MCF 10A (cell line): Measurements from ENCODE around the gene EDN2. TPM values are rescaled to one million over a fixed set of nuclear protein-coding genes. Genes with fewer than 3 reads are reported as not detected.

Source experiments
- BruUV-seq: library from RNA; stranded (reverse); fragments of 400-500 nt; replicated peaks from 2 replicates; lab custom pipeline; 2021; lab: Mats Ljungman, UMichigan
- CTCF ChIA-PET: fragments of 300-600 bp; sonication (Branson Sonifier 250); formaldehyde crosslinking; extraction: SDS; loops from one replicate; lab custom pipeline; 2021; ENCODE audit warnings: antibody characterized with exemption, inconsistent platforms; lab: Yijun Ruan, JAX
- POLR2A ChIA-PET: fragments of 300-600, 350-650 bp; sonication (Branson Sonifier 250); formaldehyde crosslinking; extraction: SDS; loops from one replicate; lab custom pipeline; 2020; ENCODE audit warnings: antibody characterized with exemption, inconsistent platforms; lab: Yijun Ruan, JAX
- DNase-seq: peaks from one replicate; pipeline ENCODE4 v3.0.0-alpha.2; 2018; ENCODE audit not compliant: unreplicated experiment
- H3K27ac Mint-ChIP-seq: one replicate; pipeline ENCODE4 v1.8.0; 2022; ENCODE audit warnings: mild to moderate bottlenecking, low read depth, mixed read lengths; ENCODE audit not compliant: unreplicated experiment
- H3K27me3 Mint-ChIP-seq: one replicate; pipeline ENCODE4 v1.8.0; 2022; ENCODE audit warnings: mixed read lengths; ENCODE audit not compliant: insufficient read depth, unreplicated experiment
- H3K36me3 Mint-ChIP-seq: one replicate; pipeline ENCODE4 v1.8.0; 2022; ENCODE audit warnings: mild to moderate bottlenecking, moderate library complexity, mixed read lengths; ENCODE audit not compliant: insufficient read depth, unreplicated experiment
- H3K4me1 Mint-ChIP-seq: one replicate; pipeline ENCODE4 v1.8.0; 2022; ENCODE audit warnings: mixed read lengths; ENCODE audit not compliant: insufficient read depth, unreplicated experiment
- H3K4me3 Mint-ChIP-seq: one replicate; pipeline ENCODE4 v1.8.0; 2022; ENCODE audit warnings: mild to moderate bottlenecking, moderate library complexity, mixed read lengths; ENCODE audit not compliant: unreplicated experiment
- H3K9me3 Mint-ChIP-seq: one replicate; pipeline ENCODE4 v1.8.0; 2022; ENCODE audit warnings: mixed read lengths; ENCODE audit not compliant: unreplicated experiment
- intact Hi-C: fragments of 100-400 bp; cut with micrococcal nuclease; formaldehyde crosslinking; loops from 2 replicates; pipeline ENCODE4 v1.14.1; 2022
- total RNA-seq: library from RNA; stranded (reverse); gene quantifications from 2 replicates; pipeline ENCODE4 v1.2.3, GENCODE V29; 2022
- TF ChIP-seq, protein P1 (sequence below): fragments of 200-600 bp; IDR thresholded peaks from one replicate; pipeline ENCODE4 v1.8.0; 2022; ENCODE audit warnings: antibody characterized with exemption, mild to moderate bottlenecking; ENCODE audit not compliant: unreplicated experiment

Gene EDN2
- total RNA-seq, 1 experiment from 2014 or later = 0.58 TPM

DNA sequence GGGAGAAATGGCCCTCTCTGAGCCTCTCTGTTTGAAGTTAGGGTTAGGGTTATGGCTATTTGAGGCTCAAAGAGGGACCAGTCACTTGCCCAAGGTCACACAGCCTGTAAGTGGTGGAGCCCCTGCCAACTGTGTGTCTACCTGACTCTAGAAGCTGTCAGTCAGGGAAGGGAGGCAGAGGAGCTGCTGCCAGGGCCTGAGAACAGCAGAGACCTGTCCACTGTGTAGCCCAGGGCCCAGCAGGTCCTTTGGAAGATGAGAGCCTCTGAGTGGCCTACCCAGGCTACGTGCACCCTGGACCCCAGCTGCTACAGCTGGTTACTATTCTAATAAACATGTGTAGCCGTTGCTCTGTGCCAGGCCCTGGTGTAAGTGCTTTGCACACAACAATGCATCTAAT lies 15.1 kb upstream of the EDN2 start:
- TF ChIP-seq, protein P1, sequence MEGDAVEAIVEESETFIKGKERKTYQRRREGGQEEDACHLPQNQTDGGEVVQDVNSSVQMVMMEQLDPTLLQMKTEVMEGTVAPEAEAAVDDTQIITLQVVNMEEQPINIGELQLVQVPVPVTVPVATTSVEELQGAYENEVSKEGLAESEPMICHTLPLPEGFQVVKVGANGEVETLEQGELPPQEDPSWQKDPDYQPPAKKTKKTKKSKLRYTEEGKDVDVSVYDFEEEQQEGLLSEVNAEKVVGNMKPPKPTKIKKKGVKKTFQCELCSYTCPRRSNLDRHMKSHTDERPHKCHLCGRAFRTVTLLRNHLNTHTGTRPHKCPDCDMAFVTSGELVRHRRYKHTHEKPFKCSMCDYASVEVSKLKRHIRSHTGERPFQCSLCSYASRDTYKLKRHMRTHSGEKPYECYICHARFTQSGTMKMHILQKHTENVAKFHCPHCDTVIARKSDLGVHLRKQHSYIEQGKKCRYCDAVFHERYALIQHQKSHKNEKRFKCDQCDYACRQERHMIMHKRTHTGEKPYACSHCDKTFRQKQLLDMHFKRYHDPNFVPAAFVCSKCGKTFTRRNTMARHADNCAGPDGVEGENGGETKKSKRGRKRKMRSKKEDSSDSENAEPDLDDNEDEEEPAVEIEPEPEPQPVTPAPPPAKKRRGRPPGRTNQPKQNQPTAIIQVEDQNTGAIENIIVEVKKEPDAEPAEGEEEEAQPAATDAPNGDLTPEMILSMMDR = no peak
- ChIA-PET CTCF (interaction anchor here (0.8 to 1.9 kb wide), 9 partner anchors 8 to 243 kb away, joined by 3 to 18 read pairs (median 6); partner anchors contain the start of gene EDN2), POLR2A (interaction anchor here (0.6 to 10.0 kb wide), 5 partner anchors 16 to 599 kb away, joined by 3 to 87 read pairs (median 5); partner anchors contain the start of gene EDN2)
- Mint-ChIP-seq H3K27ac (no peak overlapping the region), H3K4me1 (peaks cover 57% of the 10 kb centered on the region), H3K36me3 (peaks cover 6% of the 10 kb centered on the region), H3K4me3 (no peak overlapping the region), H3K27me3 (no peaks in the 10 kb centered on the region), H3K9me3 (no peaks in the 10 kb centered on the region)
- no peak for DNase-seq
- BruUV-seq = no TSS peak
- intact Hi-C loops = loop anchor here (10.0 kb wide), 1 partner anchor 1185 kb away; the partner anchor contains the start of gene YBX1

DNA sequence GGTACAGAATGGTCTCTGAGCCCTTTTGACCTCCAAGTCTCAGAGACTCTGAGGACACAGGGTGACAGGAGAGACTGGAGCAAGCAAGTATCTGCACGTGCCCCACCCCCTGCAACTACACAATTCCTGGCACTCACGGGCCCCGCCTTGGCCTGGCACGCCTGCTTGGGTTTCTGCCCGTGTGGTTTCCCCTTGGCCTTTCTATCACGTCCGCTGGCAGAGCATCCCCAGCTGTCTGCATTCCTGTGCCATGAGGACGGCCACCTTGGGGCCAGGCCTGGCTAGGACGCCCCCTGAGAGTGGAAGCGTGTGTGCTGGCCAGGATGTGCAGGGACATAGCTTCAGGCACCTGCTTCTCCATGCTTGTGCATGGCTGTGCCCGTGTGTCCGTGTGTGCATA lies 14.3 kb upstream of the EDN2 start:
- peak overlapping the region; percentile 86 for H3K27ac Mint-ChIP-seq
- BruUV-seq = no TSS peak
- H3K9me3 Mint-ChIP-seq = no peaks in the 10 kb centered on the region
- H3K36me3 Mint-ChIP-seq = peaks cover 3% of the 10 kb centered on the region
- no peaks in the 10 kb centered on the region for H3K27me3 Mint-ChIP-seq
- TF ChIP-seq, protein P1 = no peak
- DNase-seq = peak; percentile 92
- intact Hi-C loops = loop anchor here (10.0 kb wide), 1 partner anchor 1186 kb away; the partner anchor contains the start of gene YBX1
- POLR2A ChIA-PET = interaction anchor here (0.7 to 10.0 kb wide), 5 partner anchors 16 to 48 kb away, joined by 3 to 87 read pairs (median 5); partner anchors contain the start of gene EDN2
- H3K4me3 Mint-ChIP-seq = peak overlapping the region; percentile 24
- CTCF ChIA-PET = interaction anchor here (0.5 to 1.9 kb wide), 9 partner anchors 11 to 730 kb away, joined by 3 to 18 read pairs (median 3); partner anchors contain the start of gene EDN2
- peaks cover 51% of the 10 kb centered on the region for H3K4me1 Mint-ChIP-seq

- no peaks in the 10 kb centered on the region for H3K9me3 Mint-ChIP-seq
- DNase-seq = peak; percentile 56
- POLR2A ChIA-PET = interaction anchor here (0.6 to 10.0 kb wide), 4 partner anchors 15 to 37 kb away, joined by 4 to 87 read pairs (median 6); partner anchors contain the start of gene EDN2
- no peaks in the 10 kb centered on the region for H3K27me3 Mint-ChIP-seq
- H3K4me1 Mint-ChIP-seq = peaks cover 49% of the 10 kb centered on the region
- H3K4me3 Mint-ChIP-seq = peak overlapping the region; percentile 24
- no TSS peak for BruUV-seq
- CTCF ChIA-PET = interaction anchor here (0.9 to 1.9 kb wide), 6 partner anchors 14 to 79 kb away, joined by 3 to 18 read pairs (median 4); partner anchors contain the start of gene EDN2
- H3K27ac Mint-ChIP-seq = peak overlapping the region; percentile 86
- TF ChIP-seq, protein P1 = no peak
- intact Hi-C loops = loop anchor here (10.0 kb wide), 1 partner anchor 1186 kb away; the partner anchor contains the start of gene YBX1
- H3K36me3 Mint-ChIP-seq = no peaks in the 10 kb centered on the region
Observed at GRCh38 chr1:41498391-41498790, 13.9 kb upstream of the EDN2 start.

DNA sequence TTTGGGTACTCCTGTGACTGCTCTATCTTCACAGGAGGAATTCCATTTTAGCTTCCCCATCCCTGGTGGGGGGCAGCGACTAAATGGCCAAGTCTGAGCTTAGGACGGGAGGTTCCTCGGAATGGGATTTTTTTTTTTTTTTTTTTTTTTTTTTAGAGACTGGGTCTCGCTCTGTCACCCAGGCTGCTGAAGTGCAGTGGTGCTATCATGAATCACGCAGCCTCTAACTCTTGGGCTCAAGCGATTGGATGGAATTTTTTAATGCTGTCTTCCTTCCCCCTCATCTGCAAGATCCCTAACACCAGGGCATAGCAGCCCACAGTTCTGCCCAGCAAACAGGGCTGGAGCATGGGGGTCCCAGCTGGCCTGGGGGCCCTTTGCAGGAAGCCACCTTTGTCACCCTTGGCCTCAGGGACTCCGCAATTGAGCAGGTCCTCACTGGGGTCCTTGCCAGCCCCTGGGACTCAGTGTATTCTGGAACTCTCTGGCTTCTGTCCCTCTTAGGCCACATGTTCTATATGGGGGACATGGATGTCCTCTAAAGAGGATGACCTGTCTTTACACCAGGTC lies 13.1 kb upstream of the EDN2 start:
- intact Hi-C loops = loop anchor here (10.0 kb wide), 1 partner anchor 1187 kb away; the partner anchor contains the start of gene YBX1
- POLR2A ChIA-PET = interaction anchor here (0.6 to 10.0 kb wide), 4 partner anchors 14 to 36 kb away, joined by 4 to 87 read pairs (median 5); partner anchors contain the start of gene EDN2
- peaks cover 57% of the 10 kb centered on the region for H3K4me1 Mint-ChIP-seq
- H3K27me3 Mint-ChIP-seq = no peaks in the 10 kb centered on the region
- DNase-seq = no peak
- CTCF ChIA-PET = interaction anchor here (0.9 to 1.6 kb wide), 4 partner anchors 18 to 268 kb away, joined by 3 to 4 read pairs (median 4); no protein-coding TSS in a partner anchor
- TF ChIP-seq, protein P1 = no peak
- H3K4me3 Mint-ChIP-seq = no peak overlapping the region
- H3K27ac Mint-ChIP-seq = peak overlapping the region; percentile 91
- BruUV-seq = no TSS peak
- no peaks in the 10 kb centered on the region for H3K36me3 Mint-ChIP-seq
- no peaks in the 10 kb centered on the region for H3K9me3 Mint-ChIP-seq
